H1 (cell line): Measurements from ENCODE around the gene SOHLH2. TPM values are rescaled to one million over a fixed set of nuclear protein-coding genes. Genes with fewer than 3 reads are reported as not detected.

ENCODE experiments used
- CHD7 ChIP-seq: fragments of 300-600 bp; sonication (generic); IDR thresholded peaks from 2 replicates; pipeline ENCODE4 v1.7.1; 2012; ENCODE audit warnings: low read length, moderate library complexity, mild to moderate bottlenecking, inconsistent platforms; ENCODE audit not compliant: insufficient replicate concordance
- TAF7 ChIP-seq: optimal IDR thresholded peaks from 2 replicates; pipeline ENCODE3; 2011; ENCODE audit warnings: low read depth, mild to moderate bottlenecking, inconsistent platforms, low read length, moderate library complexity, borderline replicate concordance
- polyA plus RNA-seq, 7 experiments: library from polyadenylated mRNA; depleted of rRNA in 3 of 7; stranded (reverse) in 5 of 7; unstranded in 2 of 7; fragments of >200 nt in 5 of 7; fragments of 200-250 nt in 2 of 7; gene quantifications; 1 replicate in 5 of 7; 2 replicates in 1 of 7; 4 replicates in 1 of 7; pipeline versions ENCODE4 v1.2.1 to v1.2.3, GENCODE V29; 2011 to 2013; ENCODE audit warnings: missing spikeins in 2 of 7, mixed read lengths in 2 of 7
- total RNA-seq: library from RNA; stranded (reverse); fragmentation: NEBNext Ultra II Directional; extraction: Animal tissue kit (Norgen Biotek cat#: 25700); gene quantifications from 2 replicates; pipeline ENCODE4 v1.2.1, GENCODE V29; 2021

SOHLH2 gene
- total and polyA plus RNA-seq, 2 of the 8 experiments (the other 6 are each of a cell fraction or from before 2014, with no cell fraction given), result 6.8 to 10.3 TPM

- TF ChIP-seq CHD7 (no peak), TAF7 (no peak)
Measured at GRCh38 chr13:36157480-36157879, 56.9 kb downstream of the SOHLH2 start (continued).
